CD4-positive, alpha-beta T cell treated with Interleukin-15 for 1 hour (primary cell): ENCODE measurements around the gene ZFYVE28.
A peak's percentile ranks its signal among the peaks of the same experiment; 100 is the strongest.
"Not testable (repeated sequence)": the region's sequence is repeated elsewhere in the genome, so short reads cannot be mapped to it uniquely, and the experiment has no call there.

ENCODE experiments used
- DNase-seq: peaks from one replicate; pipeline ENCODE4 v3.0.0-alpha.2; 2020

The ZFYVE28 gene

GRCh38 chr4:2243681-2244380, 174.6 kb downstream of the ZFYVE28 start:
- no peak for DNase-seq

GRCh38 chr4:2241410-2242353, 176.8 kb downstream of the ZFYVE28 start, which contains the start of the genes HAUS3 and POLN:
TSS of gene HAUS3 (minus strand) at chr4:2242121. CDS start at chr4:2240946, 1,175 bp downstream.
TSS of gene POLN (minus strand) at chr4:2242121. CDS start at chr4:2229231, 12,890 bp downstream.
- peak; percentile 99 for DNase-seq

- no peak for DNase-seq
Measured at GRCh38 chr4:2241003-2241402, 177.4 kb downstream of the ZFYVE28 start.

GRCh38 chr4:2236944-2237666, 181.3 kb downstream of the ZFYVE28 start:
- no peak for DNase-seq

- DNase-seq = no peak
Measured at GRCh38 chr4:2231082-2231481, 187.4 kb downstream of the ZFYVE28 start.

GRCh38 chr4:2226261-2226660, 192.2 kb downstream of the ZFYVE28 start:
- no peak for DNase-seq

GRCh38 chr4:2222838-2223237, 195.6 kb downstream of the ZFYVE28 start:
- DNase-seq = no peak

- not testable (repeated sequence) for DNase-seq
Measured at GRCh38 chr4:2221378-2221777, 197.1 kb downstream of the ZFYVE28 start.

GRCh38 chr4:2220016-2220630, 198.3 kb downstream of the ZFYVE28 start:
- peak; percentile 74 for DNase-seq
